ENCODE results near the gene AQP2.

AQP2 gene

DNA sequence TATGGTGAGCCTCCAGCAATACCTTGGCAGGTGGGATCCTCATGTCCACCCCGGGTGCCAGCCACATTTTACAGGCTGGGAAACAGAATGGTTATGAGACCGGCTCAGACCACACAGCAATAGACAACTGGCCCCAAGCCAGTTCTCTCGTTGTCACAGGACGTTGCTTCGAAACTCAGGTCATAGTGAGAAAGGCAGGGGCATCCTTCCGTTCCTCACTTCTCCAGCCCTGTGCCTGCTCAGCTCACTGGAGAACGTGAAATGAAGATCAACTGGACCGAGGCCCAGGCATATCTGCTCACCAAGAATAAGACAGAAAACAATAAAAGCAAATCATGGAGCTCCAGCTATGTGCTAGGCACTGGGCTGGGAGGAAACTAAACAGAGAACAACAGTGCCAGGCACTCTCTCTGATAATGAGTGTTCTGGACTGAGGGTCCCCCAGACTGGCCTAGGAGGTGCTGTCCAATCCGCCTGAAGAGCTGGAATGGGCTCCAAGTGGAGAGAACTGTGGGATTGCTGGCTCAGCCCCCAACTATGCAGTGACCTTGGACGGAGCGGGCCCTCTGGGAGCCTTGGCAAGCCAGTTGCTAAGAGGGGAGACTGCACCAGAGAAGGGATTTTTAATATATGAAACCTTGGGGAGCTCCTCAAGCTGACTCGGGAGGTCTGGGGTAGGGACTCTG is 28.0 kb upstream of the AQP2 start:
- H3K27me3 ChIP-seq (replicated peaks): no peaks in the 10 kb centered on the region
- H3K4me3 ChIP-seq (ENCODE audit: low read depth, low read length): no peak overlapping the region
- no peak overlapping the region for H3K27ac ChIP-seq
- in situ Hi-C loops (cut with HindIII; ENCODE audit: low pct_ligation_motif_present, low sequenced_read_pairs): no loop called here
- no peak for DNase-seq
- no peaks in the 10 kb centered on the region for H3K36me3 ChIP-seq (replicated peaks)
- TF ChIP-seq, protein P1, sequence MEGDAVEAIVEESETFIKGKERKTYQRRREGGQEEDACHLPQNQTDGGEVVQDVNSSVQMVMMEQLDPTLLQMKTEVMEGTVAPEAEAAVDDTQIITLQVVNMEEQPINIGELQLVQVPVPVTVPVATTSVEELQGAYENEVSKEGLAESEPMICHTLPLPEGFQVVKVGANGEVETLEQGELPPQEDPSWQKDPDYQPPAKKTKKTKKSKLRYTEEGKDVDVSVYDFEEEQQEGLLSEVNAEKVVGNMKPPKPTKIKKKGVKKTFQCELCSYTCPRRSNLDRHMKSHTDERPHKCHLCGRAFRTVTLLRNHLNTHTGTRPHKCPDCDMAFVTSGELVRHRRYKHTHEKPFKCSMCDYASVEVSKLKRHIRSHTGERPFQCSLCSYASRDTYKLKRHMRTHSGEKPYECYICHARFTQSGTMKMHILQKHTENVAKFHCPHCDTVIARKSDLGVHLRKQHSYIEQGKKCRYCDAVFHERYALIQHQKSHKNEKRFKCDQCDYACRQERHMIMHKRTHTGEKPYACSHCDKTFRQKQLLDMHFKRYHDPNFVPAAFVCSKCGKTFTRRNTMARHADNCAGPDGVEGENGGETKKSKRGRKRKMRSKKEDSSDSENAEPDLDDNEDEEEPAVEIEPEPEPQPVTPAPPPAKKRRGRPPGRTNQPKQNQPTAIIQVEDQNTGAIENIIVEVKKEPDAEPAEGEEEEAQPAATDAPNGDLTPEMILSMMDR (IDR thresholded peaks at IDR 0.05; ENCODE audit: low read depth, low read length, missing control alignments): no peak

DNA sequence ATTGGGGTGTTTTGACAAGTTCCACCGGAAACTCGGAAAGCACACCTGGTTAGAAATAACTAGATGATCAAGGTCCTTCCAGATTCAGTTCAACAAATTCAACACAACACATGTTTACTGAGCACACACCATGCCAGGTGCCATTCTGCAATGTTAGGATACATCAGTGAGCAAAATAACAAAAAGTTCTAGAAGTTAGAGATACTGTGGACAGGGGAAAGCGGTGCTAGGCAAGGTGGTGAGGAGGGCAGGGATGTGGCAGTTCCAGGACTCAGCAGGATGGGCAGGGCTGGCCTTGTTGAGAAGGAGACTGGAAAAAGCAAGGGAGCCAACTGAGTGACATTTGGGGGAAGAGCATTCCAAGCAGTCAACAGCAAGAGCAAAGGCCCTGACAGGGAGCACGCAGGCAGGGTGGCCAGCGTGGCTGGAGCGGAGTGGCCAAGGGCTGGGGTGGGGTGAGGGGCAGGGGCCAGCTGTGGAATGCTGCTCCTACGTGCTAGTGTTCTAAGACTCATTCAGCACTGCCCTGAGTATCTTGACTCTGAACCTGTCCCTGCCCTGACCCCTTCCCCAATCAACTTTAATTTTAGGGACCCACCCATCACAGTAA is 27.4 kb upstream of the AQP2 start:
- Histone ChIP-seq H3K4me3 (ENCODE audit: low read depth, low read length) (no peak overlapping the region), H3K27ac (no peak overlapping the region), H3K27me3 (replicated peaks) (no peaks in the 10 kb centered on the region), H3K36me3 (replicated peaks) (no peaks in the 10 kb centered on the region)
- in situ Hi-C loops (cut with HindIII; ENCODE audit: low pct_ligation_motif_present, low sequenced_read_pairs): no loop called here
- TF ChIP-seq, protein P1 (IDR thresholded peaks at IDR 0.05; ENCODE audit: low read depth, low read length, missing control alignments): no peak
- no peak for DNase-seq

DNA sequence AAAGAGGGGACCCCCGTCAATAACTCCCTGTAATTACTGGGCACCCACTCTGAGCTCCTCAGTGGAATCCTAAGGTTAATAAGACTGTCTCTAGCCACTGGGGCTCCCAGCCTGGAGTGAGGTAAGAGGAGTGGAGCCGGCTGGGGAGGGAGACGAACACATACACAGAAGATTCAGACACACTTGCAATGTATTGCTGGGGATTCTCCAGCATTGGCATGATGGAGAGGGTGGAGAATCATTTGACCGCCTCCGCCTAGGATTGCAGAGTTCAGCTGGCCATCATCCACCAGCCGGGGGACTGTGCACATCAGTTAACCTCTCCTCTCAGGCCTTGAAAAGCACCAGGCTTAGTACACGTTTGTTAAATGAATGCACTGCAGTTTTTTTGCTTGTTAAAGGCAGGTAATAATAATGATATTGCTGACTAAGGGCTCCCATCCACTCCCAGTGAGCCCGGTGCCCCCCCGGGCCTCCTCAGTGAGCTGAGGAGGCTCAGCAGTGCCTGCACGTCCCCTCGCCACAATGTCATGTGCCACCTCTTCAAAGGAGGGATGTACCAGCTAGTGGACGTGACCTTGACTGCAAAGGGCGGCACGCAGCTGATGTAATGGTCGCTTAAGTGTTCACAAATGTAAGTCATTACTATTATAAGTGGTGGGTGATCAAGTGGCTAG is 26.5 kb upstream of the AQP2 start:
- DNase-seq: no peak
- in situ Hi-C loops (cut with HindIII; ENCODE audit: low pct_ligation_motif_present, low sequenced_read_pairs): no loop called here
- H3K36me3 ChIP-seq (replicated peaks): no peaks in the 10 kb centered on the region
- H3K4me3 ChIP-seq (ENCODE audit: low read depth, low read length): no peak overlapping the region
- no peaks in the 10 kb centered on the region for H3K27me3 ChIP-seq (replicated peaks)
- no peak overlapping the region for H3K27ac ChIP-seq
- TF ChIP-seq, protein P1 (IDR thresholded peaks at IDR 0.05; ENCODE audit: low read depth, low read length, missing control alignments): no peak

DNA sequence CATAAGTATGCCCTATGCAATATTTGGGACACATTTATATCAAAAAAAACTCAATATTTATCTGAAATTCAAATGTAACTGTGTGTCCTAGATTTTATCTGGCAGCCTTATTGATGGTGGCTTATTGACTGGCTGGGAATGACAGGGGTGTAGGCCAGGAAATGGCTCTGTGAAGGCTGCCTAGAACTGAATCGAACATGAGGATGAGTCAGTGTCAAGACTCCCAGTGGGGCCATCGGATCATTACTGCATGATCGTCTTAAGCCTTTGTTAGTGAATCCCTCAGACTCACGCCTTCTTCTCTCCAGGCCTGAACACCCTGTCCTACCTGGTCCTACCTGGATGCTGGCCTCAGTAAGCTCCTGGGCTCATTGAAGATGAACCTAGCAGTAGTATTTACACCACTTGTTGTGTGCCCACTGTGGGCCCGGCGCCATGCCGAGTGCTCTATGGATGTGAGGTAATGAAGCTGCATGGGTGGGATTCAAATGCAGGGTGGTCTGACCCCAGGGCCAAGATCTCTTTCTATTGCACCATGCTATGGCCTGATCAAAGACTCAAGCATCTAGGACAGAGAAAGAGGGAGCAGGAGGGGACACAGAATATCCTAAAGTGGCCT is 25.8 kb upstream of the AQP2 start:
- TF ChIP-seq, protein P1 (IDR thresholded peaks at IDR 0.05; ENCODE audit: low read depth, low read length, missing control alignments): no peak
- Histone ChIP-seq H3K36me3 (replicated peaks) (no peaks in the 10 kb centered on the region), H3K27ac (no peak overlapping the region), H3K4me3 (ENCODE audit: low read depth, low read length) (no peak overlapping the region), H3K27me3 (replicated peaks) (no peaks in the 10 kb centered on the region)
- DNase-seq: no peak
- in situ Hi-C loops (cut with HindIII; ENCODE audit: low pct_ligation_motif_present, low sequenced_read_pairs): no loop called here

DNA sequence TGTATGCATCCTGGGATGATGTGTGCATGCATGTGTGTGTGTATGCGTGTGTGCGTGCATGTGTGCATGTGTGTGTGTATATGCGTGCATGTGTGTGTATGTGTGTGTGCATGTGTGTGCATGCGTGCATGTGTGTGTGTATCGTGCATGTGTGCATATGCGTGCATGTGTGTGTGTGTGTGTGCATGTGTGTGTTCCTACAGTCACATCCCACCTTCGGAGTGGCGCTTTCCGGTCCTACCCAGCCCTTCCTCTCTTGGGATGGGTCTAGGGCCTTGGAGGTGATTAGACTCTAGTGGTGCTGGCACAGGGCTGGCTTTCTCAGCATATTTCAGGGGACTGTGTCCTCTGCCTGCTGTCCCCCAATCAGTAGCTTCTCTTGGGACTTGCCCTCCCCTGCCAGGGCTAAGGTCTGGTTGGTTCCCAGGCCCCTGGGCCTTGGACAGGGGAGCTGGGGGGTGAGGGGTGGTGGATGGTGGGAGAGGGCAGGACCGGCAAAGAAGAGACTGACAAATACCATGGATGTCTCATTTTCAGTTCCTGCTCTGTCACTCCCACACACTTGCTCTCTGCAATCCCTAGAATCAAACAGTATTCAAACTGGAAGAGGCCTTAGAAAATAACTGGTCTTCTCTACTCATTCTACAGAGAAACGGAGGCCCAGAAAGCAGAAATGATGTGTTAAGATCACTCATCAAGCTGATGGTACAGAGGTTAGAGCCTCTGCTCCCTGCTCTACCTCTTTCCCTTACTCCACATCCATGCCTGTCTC is 24.9 kb upstream of the AQP2 start:
- in situ Hi-C loops (cut with HindIII; ENCODE audit: low pct_ligation_motif_present, low sequenced_read_pairs): no loop called here
- no peak for DNase-seq
- H3K4me3 ChIP-seq (ENCODE audit: low read depth, low read length): no peak overlapping the region
- H3K27ac ChIP-seq: no peak overlapping the region
- H3K27me3 ChIP-seq (replicated peaks): no peaks in the 10 kb centered on the region
- no peaks in the 10 kb centered on the region for H3K36me3 ChIP-seq (replicated peaks)
- TF ChIP-seq, protein P1 (IDR thresholded peaks at IDR 0.05; ENCODE audit: low read depth, low read length, missing control alignments): no peak
